ENCODE results near the gene IFT172. TPM values are rescaled to one million over a fixed set of nuclear protein-coding genes. Genes with fewer than 3 reads are reported as not detected.
A peak's percentile ranks its signal among the peaks of the same experiment; 100 is the strongest.

IFT172 gene
- total RNA-seq, 1 experiment from 2014 or later, result 26.2 TPM

DNA sequence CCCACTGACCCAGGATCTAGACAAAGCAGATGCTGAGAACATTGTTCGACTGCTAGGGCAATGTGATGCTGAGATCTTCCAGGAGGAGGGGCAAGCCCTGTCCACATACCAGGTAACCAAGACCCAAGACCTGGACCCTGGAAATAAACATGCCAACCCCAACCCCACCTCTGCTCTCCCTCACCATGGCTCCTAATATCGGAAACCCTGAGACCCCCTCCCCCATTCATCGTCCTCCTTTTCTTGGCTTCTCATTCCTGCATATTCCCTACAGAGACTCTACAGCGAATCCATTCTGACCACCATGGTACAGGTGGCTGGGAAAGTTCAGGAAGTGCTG is 7.7 kb upstream of the IFT172 start:
- no peak for TF ChIP-seq EZH2 (IDR thresholded peaks at IDR 0.05; ENCODE audit: low read depth)
- TF ChIP-seq, protein P1, sequence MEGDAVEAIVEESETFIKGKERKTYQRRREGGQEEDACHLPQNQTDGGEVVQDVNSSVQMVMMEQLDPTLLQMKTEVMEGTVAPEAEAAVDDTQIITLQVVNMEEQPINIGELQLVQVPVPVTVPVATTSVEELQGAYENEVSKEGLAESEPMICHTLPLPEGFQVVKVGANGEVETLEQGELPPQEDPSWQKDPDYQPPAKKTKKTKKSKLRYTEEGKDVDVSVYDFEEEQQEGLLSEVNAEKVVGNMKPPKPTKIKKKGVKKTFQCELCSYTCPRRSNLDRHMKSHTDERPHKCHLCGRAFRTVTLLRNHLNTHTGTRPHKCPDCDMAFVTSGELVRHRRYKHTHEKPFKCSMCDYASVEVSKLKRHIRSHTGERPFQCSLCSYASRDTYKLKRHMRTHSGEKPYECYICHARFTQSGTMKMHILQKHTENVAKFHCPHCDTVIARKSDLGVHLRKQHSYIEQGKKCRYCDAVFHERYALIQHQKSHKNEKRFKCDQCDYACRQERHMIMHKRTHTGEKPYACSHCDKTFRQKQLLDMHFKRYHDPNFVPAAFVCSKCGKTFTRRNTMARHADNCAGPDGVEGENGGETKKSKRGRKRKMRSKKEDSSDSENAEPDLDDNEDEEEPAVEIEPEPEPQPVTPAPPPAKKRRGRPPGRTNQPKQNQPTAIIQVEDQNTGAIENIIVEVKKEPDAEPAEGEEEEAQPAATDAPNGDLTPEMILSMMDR (conservative IDR thresholded peaks at IDR 0.05), result no peak
- Histone ChIP-seq H3K4me3 (no peak overlapping the region), H3F3A (ENCODE audit: insufficient read depth, low read depth) (peaks cover 8% of the 10 kb centered on the region; the same call in 1 of the 2 replicates), H3K4me1 (replicated peaks; ENCODE audit: insufficient read depth) (peaks cover 25% of the 10 kb centered on the region), H3K9me2 (ENCODE audit: insufficient read depth) (no peaks in the 10 kb centered on the region), H2AFZ (no peak overlapping the region), H4K20me1 (ENCODE audit: insufficient read depth) (no peaks in the 10 kb centered on the region), H3K79me2 (ENCODE audit: low read depth) (no peaks in the 10 kb centered on the region), H3K36me3 (ENCODE audit: low read depth) (no peaks in the 10 kb centered on the region), H3K27me3 (ENCODE audit: insufficient read depth, low read depth) (peaks cover 7% of the 10 kb centered on the region; the same call in 1 of the 2 replicates), H3K27ac (peak overlapping the region; percentile 40; the same call in 1 of the 2 replicates), H3K4me2 (peak overlapping the region; percentile 22), H3K9me3 (ENCODE audit: insufficient read depth, low read depth) (no peaks in the 10 kb centered on the region)
- ChIA-PET POLR2A (ENCODE audit: unreplicated experiment) (no interaction called here), CTCF (no interaction called here)
- no peak for DNase-seq
- intact Hi-C loops (cut with micrococcal nuclease; ENCODE audit: unreplicated experiment), result no loop called here
- BruUV-seq (replicated peaks), result no TSS peak

DNA sequence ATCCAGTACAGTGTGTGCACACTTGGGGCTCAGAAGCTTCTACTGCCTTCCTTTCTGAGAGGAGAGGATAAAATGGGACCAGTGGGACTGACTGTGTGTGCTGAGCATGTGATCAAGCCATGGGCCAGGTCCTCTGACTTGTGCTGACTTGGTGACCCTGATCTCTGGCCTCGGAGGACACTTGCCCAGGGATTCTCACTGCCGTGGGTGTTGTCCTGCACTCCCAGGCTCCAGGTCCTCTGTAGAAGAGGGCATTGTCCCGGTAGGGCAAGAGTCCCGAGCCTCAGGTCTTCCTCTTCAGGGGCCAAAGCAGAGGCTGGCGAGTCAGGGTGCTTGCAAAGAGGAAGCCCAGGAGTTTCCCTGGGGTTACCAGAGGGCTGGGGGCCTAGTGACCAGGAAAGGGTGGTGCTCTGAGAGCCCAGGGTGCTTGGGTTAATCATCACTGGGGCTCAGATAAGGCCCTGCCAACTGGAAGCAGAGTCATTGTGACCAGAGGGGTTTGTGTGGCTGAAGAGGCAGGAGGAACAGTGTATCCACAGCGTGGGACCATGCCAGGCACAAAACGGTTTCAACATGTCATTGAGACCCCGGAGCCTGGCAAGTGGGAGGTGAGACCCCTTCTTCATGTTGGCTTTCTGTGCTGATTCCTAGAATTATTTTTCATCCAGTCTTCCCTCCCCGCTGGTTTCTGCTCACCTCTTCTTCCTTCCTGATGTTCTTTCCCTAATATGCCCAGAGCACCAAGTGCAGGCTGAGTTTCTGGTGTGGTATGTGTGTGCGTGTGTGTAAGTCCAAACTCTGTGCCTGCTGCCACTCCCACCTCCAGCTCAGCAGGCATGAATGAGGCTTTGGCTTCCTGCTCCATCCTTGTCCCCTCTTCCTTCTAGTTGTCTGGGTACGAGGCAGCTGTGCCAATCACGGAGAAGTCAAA is 7.1 kb upstream of the IFT172 start, which contains the start of gene GCKR:
Gene GCKR (plus strand): TSS at position 483 of the 931 bp plus-strand sequence. CDS start 66 bp downstream, at position 549.
- H3K79me2 ChIP-seq (ENCODE audit: low read depth), result no peaks in the 10 kb centered on the region
- H3F3A ChIP-seq (ENCODE audit: insufficient read depth, low read depth), result peaks cover 8% of the 10 kb centered on the region; the same call in 1 of the 2 replicates
- H4K20me1 ChIP-seq (ENCODE audit: insufficient read depth), result no peaks in the 10 kb centered on the region
- no peaks in the 10 kb centered on the region for H3K9me3 ChIP-seq (ENCODE audit: insufficient read depth, low read depth)
- no peaks in the 10 kb centered on the region for H3K36me3 ChIP-seq (ENCODE audit: low read depth)
- peak within 1 kb of the TSS; percentile 46 for H2AFZ ChIP-seq
- peaks cover 7% of the 10 kb centered on the region; the same call in 1 of the 2 replicates for H3K27me3 ChIP-seq (ENCODE audit: insufficient read depth, low read depth)
- CTCF ChIA-PET, result no interaction called here
- POLR2A ChIA-PET (ENCODE audit: unreplicated experiment), result no interaction called here
- intact Hi-C loops (cut with micrococcal nuclease; ENCODE audit: unreplicated experiment), result no loop called here
- DNase-seq, result peak; percentile 36 to 54
- no peak for TF ChIP-seq EZH2 (IDR thresholded peaks at IDR 0.05; ENCODE audit: low read depth)
- TF ChIP-seq, protein P1 (conservative IDR thresholded peaks at IDR 0.05), result no peak
- TSS peak; percentile 40 for BruUV-seq (replicated peaks)
- H3K27ac ChIP-seq, result peak within 1 kb of the TSS; percentile 40; the same call in 1 of the 2 replicates
- peaks cover 25% of the 10 kb centered on the region for H3K4me1 ChIP-seq (replicated peaks; ENCODE audit: insufficient read depth)
- no peak within 1 kb of the TSS; the same call in 1 of the 2 replicates for H3K4me3 ChIP-seq
- peak within 1 kb of the TSS; percentile 86 for H3K4me2 ChIP-seq
- H3K9me2 ChIP-seq (ENCODE audit: insufficient read depth), result no peaks in the 10 kb centered on the region

DNA sequence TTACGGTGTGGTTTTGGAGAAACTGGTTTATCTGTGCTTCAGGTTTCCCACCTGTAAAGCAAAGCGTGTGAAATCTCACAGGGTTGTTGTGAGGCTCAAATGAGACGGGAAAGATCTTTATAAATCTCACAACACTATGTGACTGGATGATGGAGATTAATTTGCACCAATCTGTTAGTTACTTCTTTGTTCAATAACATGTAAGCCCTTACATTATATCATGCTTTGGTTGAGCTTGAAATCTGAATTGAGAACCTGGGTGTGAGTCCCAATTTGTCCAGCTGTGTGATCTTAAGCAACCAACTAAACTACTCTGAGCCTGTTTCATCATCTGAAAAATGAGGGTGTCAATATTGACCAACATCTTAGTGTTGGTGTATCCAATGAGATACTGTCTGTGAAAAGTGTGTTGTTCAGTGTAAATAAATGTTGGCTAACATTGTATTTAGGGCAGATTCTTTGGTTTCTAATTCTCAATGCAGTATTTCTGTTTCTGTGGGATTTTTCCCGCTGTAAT is 6.4 kb upstream of the IFT172 start:
- ChIA-PET POLR2A (ENCODE audit: unreplicated experiment) (no interaction called here), CTCF (no interaction called here)
- Histone ChIP-seq H3K9me2 (ENCODE audit: insufficient read depth) (no peaks in the 10 kb centered on the region), H3K9me3 (ENCODE audit: insufficient read depth, low read depth) (no peaks in the 10 kb centered on the region), H3K36me3 (ENCODE audit: low read depth) (no peaks in the 10 kb centered on the region), H3K4me1 (replicated peaks; ENCODE audit: insufficient read depth) (peaks cover 25% of the 10 kb centered on the region), H3K4me2 (peak overlapping the region; percentile 86), H4K20me1 (ENCODE audit: insufficient read depth) (no peaks in the 10 kb centered on the region), H2AFZ (peak overlapping the region; percentile 46; the same call in 1 of the 2 replicates), H3K79me2 (ENCODE audit: low read depth) (no peaks in the 10 kb centered on the region), H3K27me3 (ENCODE audit: insufficient read depth, low read depth) (peaks cover 7% of the 10 kb centered on the region; the same call in 1 of the 2 replicates), H3F3A (ENCODE audit: insufficient read depth, low read depth) (peaks cover 8% of the 10 kb centered on the region; the same call in 1 of the 2 replicates), H3K27ac (no peak overlapping the region), H3K4me3 (no peak overlapping the region; the same call in 1 of the 2 replicates)
- DNase-seq, result no peak
- TF ChIP-seq, protein P1 (conservative IDR thresholded peaks at IDR 0.05), result no peak
- no peak for TF ChIP-seq EZH2 (IDR thresholded peaks at IDR 0.05; ENCODE audit: low read depth)
- intact Hi-C loops (cut with micrococcal nuclease; ENCODE audit: unreplicated experiment), result no loop called here
- no TSS peak for BruUV-seq (replicated peaks)

Measured in PC-9 (cell line).